PC-9 (cell line): Measurements from ENCODE around the gene TMPRSS5. TPM values are rescaled to one million over a fixed set of nuclear protein-coding genes. Genes with fewer than 3 reads are reported as not detected.

Experiments used
- BruUV-seq: library from RNA; stranded (reverse); fragments of 400-500 nt; replicated peaks from 2 replicates; lab custom pipeline; 2021; lab: Mats Ljungman, UMichigan
- CTCF ChIA-PET: fragments of 300-600 bp; sonication (Branson Sonifier 250); formaldehyde crosslinking; loops from one replicate; lab custom pipeline; 2022; ENCODE audit warnings: antibody characterized with exemption; lab: Charles Lee
- POLR2A ChIA-PET: fragments of 300-600 bp; sonication (Branson Sonifier 250); formaldehyde crosslinking; loops from one replicate; lab custom pipeline; 2022; ENCODE audit warnings: antibody characterized with exemption; ENCODE audit not compliant: unreplicated experiment; lab: Charles Lee
- DNase-seq, 2 experiments: peaks; one replicate each; pipeline versions ENCODE4 v3.0.0 to v3.0.0-alpha.2; 2015 to 2022; ENCODE audit warnings: mixed read lengths in 1 of 2
- H2AFZ ChIP-seq: fragments of 200-600 bp; sonication (generic); 2 replicates; pipeline ENCODE4 v1.8.1; 2017; ENCODE audit warnings: antibody characterized with exemption
- H3F3A ChIP-seq: fragments of 200-600 bp; sonication (generic); 2 replicates; pipeline ENCODE4 v1.8.1; 2017; ENCODE audit warnings: antibody characterized with exemption, mild to moderate bottlenecking, low read depth; ENCODE audit not compliant: insufficient read depth
- H3K27ac ChIP-seq: fragments of 200-600 bp; sonication (generic); 2 replicates; pipeline ENCODE4 v1.6.1; 2016; ENCODE audit warnings: mixed run types
- H3K27me3 ChIP-seq: fragments of 200-600 bp; sonication (generic); 2 replicates; pipeline ENCODE4 v1.6.1; 2016; ENCODE audit warnings: low read depth, mixed run types; ENCODE audit not compliant: insufficient read depth
- H3K36me3 ChIP-seq: fragments of 200-600 bp; sonication (generic); 2 replicates; pipeline ENCODE4 v1.6.1; 2016; ENCODE audit warnings: low read depth, mixed run types
- H3K4me1 ChIP-seq: fragments of 200-600 bp; sonication (generic); replicated peaks from 2 replicates; pipeline ENCODE4 v1.6.1; 2016; ENCODE audit warnings: mixed run types; ENCODE audit not compliant: insufficient read depth
- H3K4me2 ChIP-seq: fragments of 200-600 bp; sonication (generic); 2 replicates; pipeline ENCODE4 v1.6.1; 2017; ENCODE audit warnings: mixed run types
- H3K4me3 ChIP-seq: fragments of 200-600 bp; sonication (generic); 2 replicates; pipeline ENCODE4 v1.6.1; 2016; ENCODE audit warnings: mixed run types
- H3K79me2 ChIP-seq: fragments of 200-600 bp; sonication (generic); 2 replicates; pipeline ENCODE4 v1.6.1; 2017; ENCODE audit warnings: low read depth, mixed run types
- H3K9me2 ChIP-seq: fragments of 200-600 bp; sonication (generic); 2 replicates; pipeline ENCODE4 v1.8.1; 2017; ENCODE audit warnings: mild to moderate bottlenecking; ENCODE audit not compliant: insufficient read depth
- H3K9me3 ChIP-seq: fragments of 200-600 bp; sonication (generic); 2 replicates; pipeline ENCODE4 v1.8.1; 2016; ENCODE audit warnings: low read depth; ENCODE audit not compliant: insufficient read depth
- H4K20me1 ChIP-seq: fragments of 200-600 bp; sonication (generic); 2 replicates; pipeline ENCODE4 v1.8.1; 2017; ENCODE audit not compliant: insufficient read depth
- EZH2 ChIP-seq: fragments of 200-600 bp; sonication (generic); IDR thresholded peaks from 2 replicates; pipeline ENCODE4 v1.8.0; 2017; ENCODE audit warnings: antibody characterized with exemption, low read depth
- intact Hi-C: fragments of 100-400 bp; cut with micrococcal nuclease; formaldehyde crosslinking; loops from one replicate; pipeline ENCODE4 v1.10.0; 2022; ENCODE audit not compliant: unreplicated experiment
- total RNA-seq: library from RNA; stranded (reverse); gene quantifications from 2 replicates; pipeline ENCODE4 v1.2.3, GENCODE V29; 2021
- TF ChIP-seq, protein P1 (sequence below): fragments of 200-600 bp; sonication (generic); conservative IDR thresholded peaks from 2 replicates; pipeline ENCODE4 v1.6.1; 2017; ENCODE audit warnings: mixed run types, antibody characterized with exemption, mild to moderate bottlenecking, moderate library complexity

The TMPRSS5 gene
- total RNA-seq, 1 experiment from 2014 or later = 0.83 TPM

DNA sequence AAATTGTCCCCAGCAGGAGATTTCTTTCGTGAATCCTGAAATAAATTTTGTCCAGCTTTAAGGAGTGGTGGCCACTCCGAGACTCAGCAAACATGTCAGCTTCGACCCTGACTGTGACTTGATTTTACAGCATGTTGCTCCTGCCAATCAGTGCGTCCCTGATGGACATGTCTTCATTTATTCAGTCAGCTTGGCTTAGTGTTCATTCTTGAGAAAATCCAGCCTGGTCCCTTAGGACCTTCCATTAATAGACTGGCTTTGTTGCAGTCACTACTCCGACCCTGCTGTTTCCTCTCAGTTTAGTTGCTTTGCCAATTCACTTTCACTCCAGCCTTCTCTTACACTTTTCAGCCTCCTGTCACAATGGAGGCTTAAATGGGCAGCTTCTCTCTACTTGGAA lies 30.5 kb downstream of the TMPRSS5 start:
- Histone ChIP-seq H3K9me3 (no peaks in the 10 kb centered on the region), H3K4me1 (no peaks in the 10 kb centered on the region), H3K36me3 (no peaks in the 10 kb centered on the region), H3K27me3 (peaks cover 62% of the 10 kb centered on the region), H4K20me1 (0 out of 2 replicates have a peak, but pooled peaks cover 4% of the 10 kb centered on the region), H3F3A (no peaks in the 10 kb centered on the region), H2AFZ (no peak overlapping the region), H3K27ac (no peak overlapping the region), H3K4me3 (no peak overlapping the region), H3K9me2 (no peaks in the 10 kb centered on the region), H3K79me2 (no peaks in the 10 kb centered on the region), H3K4me2 (no peak overlapping the region)
- CTCF ChIA-PET = no interaction called here
- POLR2A ChIA-PET = no interaction called here
- intact Hi-C loops = no loop called here
- TF ChIP-seq, protein P1, sequence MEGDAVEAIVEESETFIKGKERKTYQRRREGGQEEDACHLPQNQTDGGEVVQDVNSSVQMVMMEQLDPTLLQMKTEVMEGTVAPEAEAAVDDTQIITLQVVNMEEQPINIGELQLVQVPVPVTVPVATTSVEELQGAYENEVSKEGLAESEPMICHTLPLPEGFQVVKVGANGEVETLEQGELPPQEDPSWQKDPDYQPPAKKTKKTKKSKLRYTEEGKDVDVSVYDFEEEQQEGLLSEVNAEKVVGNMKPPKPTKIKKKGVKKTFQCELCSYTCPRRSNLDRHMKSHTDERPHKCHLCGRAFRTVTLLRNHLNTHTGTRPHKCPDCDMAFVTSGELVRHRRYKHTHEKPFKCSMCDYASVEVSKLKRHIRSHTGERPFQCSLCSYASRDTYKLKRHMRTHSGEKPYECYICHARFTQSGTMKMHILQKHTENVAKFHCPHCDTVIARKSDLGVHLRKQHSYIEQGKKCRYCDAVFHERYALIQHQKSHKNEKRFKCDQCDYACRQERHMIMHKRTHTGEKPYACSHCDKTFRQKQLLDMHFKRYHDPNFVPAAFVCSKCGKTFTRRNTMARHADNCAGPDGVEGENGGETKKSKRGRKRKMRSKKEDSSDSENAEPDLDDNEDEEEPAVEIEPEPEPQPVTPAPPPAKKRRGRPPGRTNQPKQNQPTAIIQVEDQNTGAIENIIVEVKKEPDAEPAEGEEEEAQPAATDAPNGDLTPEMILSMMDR = no peak
- TF ChIP-seq EZH2 = no peak
- DNase-seq = no peak
- BruUV-seq = no TSS peak

DNA sequence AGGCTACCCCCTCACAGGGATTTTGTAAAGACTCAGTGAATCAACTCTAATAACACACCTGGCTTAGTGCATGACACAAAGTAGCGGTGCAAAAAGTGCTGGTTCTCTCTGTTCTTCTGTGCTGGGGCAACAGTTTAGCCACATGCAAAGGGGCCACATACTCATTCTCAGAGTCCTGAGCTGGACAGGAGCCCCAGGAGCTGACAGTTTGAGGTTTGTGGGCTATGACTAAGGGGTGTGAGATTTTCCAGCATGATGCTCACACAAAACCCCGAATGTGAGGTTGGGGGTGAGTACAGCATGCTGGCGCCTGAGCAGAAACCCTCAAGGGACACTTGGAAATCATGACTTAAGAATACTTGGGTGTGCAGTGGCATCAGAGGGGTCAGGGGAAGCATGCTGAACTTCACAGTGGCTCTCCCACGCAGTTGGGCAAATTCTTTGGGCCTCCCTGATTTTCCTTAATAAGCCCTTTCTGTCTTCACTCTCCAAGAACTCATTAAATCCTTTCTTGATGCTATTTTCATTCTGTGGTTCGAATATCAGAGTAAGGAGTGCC lies 31.0 kb downstream of the TMPRSS5 start:
- no TSS peak for BruUV-seq
- Histone ChIP-seq H3K9me3 (no peaks in the 10 kb centered on the region), H3K27ac (no peak overlapping the region), H2AFZ (no peak overlapping the region; the same call in 1 of the 2 replicates), H3K79me2 (no peaks in the 10 kb centered on the region), H3K4me3 (no peak overlapping the region), H3K36me3 (no peaks in the 10 kb centered on the region), H3F3A (no peaks in the 10 kb centered on the region), H3K9me2 (no peaks in the 10 kb centered on the region), H3K27me3 (peaks cover 57% of the 10 kb centered on the region), H3K4me2 (no peak overlapping the region), H3K4me1 (no peaks in the 10 kb centered on the region), H4K20me1 (0 out of 2 replicates have a peak, but pooled peaks cover 4% of the 10 kb centered on the region)
- TF ChIP-seq, protein P1 = no peak
- TF ChIP-seq EZH2 = no peak
- intact Hi-C loops = no loop called here
- ChIA-PET POLR2A (no interaction called here), CTCF (no interaction called here)
- no peak for DNase-seq

DNA sequence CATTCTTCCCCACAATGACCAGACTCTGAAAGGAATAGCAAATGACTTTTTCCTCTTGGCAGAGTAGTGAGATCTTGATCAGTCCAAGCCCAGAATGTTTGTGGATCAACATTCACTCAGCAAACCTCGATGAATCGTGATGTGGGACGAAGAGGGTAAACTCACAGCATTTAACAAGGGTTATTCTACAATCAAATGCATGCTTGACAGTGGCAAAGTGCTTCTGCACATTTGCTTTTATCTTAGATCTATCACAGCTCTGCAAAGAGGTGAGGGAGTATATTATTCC lies 31.8 kb downstream of the TMPRSS5 start:
- POLR2A ChIA-PET = no interaction called here
- no peak overlapping the region for H3K27ac ChIP-seq
- no peak overlapping the region for H2AFZ ChIP-seq
- no peaks in the 10 kb centered on the region for H3K36me3 ChIP-seq
- intact Hi-C loops = no loop called here
- H4K20me1 ChIP-seq = 0 out of 2 replicates have a peak, but pooled peaks cover 4% of the 10 kb centered on the region
- H3K4me1 ChIP-seq = no peaks in the 10 kb centered on the region
- no peaks in the 10 kb centered on the region for H3F3A ChIP-seq
- H3K9me3 ChIP-seq = no peaks in the 10 kb centered on the region
- no peak overlapping the region for H3K4me3 ChIP-seq
- no peaks in the 10 kb centered on the region for H3K79me2 ChIP-seq
- no peak overlapping the region for H3K4me2 ChIP-seq
- H3K9me2 ChIP-seq = no peaks in the 10 kb centered on the region
- H3K27me3 ChIP-seq = peaks cover 51% of the 10 kb centered on the region
- TF ChIP-seq, protein P1 = no peak
- no peak for TF ChIP-seq EZH2
- DNase-seq = no peak
- BruUV-seq = no TSS peak
- CTCF ChIA-PET = no interaction called here
